GM12801 (cell line): ENCODE measurements around the gene VARS2.

Experiments
- TF ChIP-seq, protein P1 (sequence below): IDR thresholded peaks from one replicate; pipeline ENCODE4 v1.5.1; 2011; ENCODE audit warnings: control low read depth; ENCODE audit not compliant: insufficient read length; ENCODE audit errors: extremely low read depth

VARS2 gene

DNA sequence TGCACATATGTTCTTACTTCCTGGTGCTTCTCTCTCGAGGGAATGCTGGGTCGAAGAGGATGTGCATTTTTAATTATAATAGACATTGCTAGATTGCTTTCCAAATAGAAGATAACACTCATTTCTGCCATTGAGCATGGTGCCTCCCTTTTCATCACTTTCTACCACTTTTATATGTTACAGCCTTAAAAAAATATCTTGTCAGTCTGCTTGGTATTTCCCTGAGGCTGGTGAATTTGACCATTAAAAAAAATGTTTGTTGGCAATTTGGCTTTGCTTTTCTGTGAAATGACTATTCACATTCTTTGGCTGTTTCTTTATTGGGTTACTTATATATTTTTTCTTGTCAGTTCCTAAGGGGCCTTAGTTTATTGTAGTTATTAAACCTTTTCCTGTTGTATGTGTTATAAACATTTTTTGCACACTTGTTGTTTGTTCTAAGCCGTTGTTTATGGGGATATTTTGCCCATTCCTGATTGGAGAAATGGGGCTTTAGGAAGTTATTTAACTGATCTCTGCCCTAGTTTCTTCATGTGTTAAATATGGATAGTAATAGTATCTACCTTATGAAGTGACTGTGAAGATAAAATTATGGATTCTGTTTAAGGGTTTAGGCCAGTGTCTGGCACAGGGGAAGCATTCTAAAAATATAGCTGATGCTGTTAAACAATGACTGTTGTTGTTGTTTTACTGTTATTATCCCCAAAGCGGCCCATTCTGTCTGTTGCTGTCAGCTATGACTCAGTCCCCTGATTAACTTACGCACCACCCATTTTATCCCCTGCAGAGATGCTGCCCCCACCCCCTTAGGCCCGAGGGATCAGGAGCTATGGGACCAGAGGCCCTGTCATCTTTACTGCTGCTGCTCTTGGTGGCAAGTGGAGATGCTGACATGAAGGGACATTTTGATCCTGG is 25.9 kb upstream of the VARS2 start:
- TF ChIP-seq, protein P1, sequence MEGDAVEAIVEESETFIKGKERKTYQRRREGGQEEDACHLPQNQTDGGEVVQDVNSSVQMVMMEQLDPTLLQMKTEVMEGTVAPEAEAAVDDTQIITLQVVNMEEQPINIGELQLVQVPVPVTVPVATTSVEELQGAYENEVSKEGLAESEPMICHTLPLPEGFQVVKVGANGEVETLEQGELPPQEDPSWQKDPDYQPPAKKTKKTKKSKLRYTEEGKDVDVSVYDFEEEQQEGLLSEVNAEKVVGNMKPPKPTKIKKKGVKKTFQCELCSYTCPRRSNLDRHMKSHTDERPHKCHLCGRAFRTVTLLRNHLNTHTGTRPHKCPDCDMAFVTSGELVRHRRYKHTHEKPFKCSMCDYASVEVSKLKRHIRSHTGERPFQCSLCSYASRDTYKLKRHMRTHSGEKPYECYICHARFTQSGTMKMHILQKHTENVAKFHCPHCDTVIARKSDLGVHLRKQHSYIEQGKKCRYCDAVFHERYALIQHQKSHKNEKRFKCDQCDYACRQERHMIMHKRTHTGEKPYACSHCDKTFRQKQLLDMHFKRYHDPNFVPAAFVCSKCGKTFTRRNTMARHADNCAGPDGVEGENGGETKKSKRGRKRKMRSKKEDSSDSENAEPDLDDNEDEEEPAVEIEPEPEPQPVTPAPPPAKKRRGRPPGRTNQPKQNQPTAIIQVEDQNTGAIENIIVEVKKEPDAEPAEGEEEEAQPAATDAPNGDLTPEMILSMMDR = no peak

GRCh38 chr6:30888816-30889495 is 25.1 kb upstream of the VARS2 start:
- TF ChIP-seq, protein P1 = no peak

GRCh38 chr6:30889496-30889885 is 24.5 kb upstream of the VARS2 start:
- TF ChIP-seq, protein P1 = no peak

DNA sequence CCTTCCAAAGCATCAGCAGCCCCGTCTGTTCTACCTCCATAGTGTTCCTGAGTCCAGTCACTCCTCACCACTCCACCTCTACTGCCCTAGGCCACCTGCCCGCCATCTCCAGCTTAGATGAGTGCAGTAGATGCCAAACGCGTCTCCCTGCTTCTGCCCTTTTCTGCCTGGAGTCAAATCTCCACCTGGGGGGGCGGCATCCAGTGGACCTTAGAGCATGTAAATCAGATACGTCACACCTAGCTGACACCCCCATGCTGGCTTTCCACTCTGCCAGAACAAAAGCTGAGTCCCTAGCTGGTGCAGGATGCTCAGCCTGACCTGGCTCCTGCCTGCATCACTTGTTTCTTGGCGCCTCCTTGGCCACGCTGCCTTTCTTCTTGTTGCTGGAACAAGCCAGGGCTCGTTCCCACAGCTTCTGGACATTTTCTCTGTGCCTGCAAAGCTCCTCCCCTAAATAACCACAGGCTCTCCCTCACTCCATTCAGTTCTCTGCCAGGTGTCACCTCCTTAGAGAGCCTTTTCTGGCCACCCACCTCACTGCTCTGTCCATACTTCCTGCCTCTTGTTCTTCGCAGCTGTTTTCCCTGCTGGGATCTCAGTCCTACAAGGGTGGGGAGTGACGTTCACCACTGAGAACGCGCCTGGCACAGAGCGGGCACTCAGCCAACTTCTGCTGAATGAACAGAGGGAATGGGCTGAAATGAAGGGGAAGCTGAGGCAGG is 24.0 kb upstream of the VARS2 start:
- TF ChIP-seq, protein P1 = no peak

GRCh38 chr6:30890646-30891449 is 23.2 kb upstream of the VARS2 start:
- TF ChIP-seq, protein P1 = no peak

DNA sequence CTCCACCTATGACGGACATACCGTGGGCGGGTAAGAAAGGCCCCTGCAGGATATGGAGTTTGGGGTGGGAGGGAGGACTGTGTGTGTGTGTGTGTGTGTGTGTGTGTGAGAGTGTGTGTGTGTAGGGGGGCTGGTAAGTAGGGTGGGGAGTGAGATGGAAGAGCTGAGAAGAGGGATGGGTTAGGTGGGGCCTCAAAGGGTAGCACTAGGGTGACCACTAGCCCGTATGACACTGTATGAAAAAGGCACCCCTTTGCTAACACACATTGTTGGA is 22.7 kb upstream of the VARS2 start:
- TF ChIP-seq, protein P1 = no peak
